GM19193 (cell line): Measurements from ENCODE around the gene FGF14.

ENCODE experiments used
- POLR2A ChIP-seq: IDR thresholded peaks from 4 replicates; pipeline ENCODE4 v1.6.1; 2011; ENCODE audit not compliant: insufficient read depth, insufficient read length; ENCODE audit errors: extremely low read depth

The FGF14 gene

GRCh38 chr13:102386461-102386860 lies 15.4 kb downstream of the FGF14 start:
- TF ChIP-seq POLR2A = no peak

- TF ChIP-seq POLR2A = no peak
Measured at GRCh38 chr13:102380012-102380411, 21.8 kb downstream of the FGF14 start.

GRCh38 chr13:102376318-102376717 lies 25.5 kb downstream of the FGF14 start:
- TF ChIP-seq POLR2A = no peak

GRCh38 chr13:102374726-102375125 lies 27.1 kb downstream of the FGF14 start:
- no peak for TF ChIP-seq POLR2A

- no peak for TF ChIP-seq POLR2A
Measured at GRCh38 chr13:102374233-102374632, 27.6 kb downstream of the FGF14 start.

GRCh38 chr13:102373221-102373620 lies 28.6 kb downstream of the FGF14 start:
- TF ChIP-seq POLR2A = no peak

GRCh38 chr13:102369302-102369701 lies 32.5 kb downstream of the FGF14 start:
- no peak for TF ChIP-seq POLR2A

- no peak for TF ChIP-seq POLR2A
Measured at GRCh38 chr13:102367836-102368235, 34.0 kb downstream of the FGF14 start.

GRCh38 chr13:102361113-102361512 lies 40.7 kb downstream of the FGF14 start:
- no peak for TF ChIP-seq POLR2A

GRCh38 chr13:102359264-102359663 lies 42.6 kb downstream of the FGF14 start:
- no peak for TF ChIP-seq POLR2A

- TF ChIP-seq POLR2A = no peak
Measured at GRCh38 chr13:102355251-102355650, 46.6 kb downstream of the FGF14 start.

- no peak for TF ChIP-seq POLR2A
Measured at GRCh38 chr13:102354011-102354410, 47.8 kb downstream of the FGF14 start.

GRCh38 chr13:102351521-102351920 lies 50.3 kb downstream of the FGF14 start:
- no peak for TF ChIP-seq POLR2A

GRCh38 chr13:102347490-102347889 lies 54.4 kb downstream of the FGF14 start:
- TF ChIP-seq POLR2A = no peak

GRCh38 chr13:102346769-102347168 lies 55.1 kb downstream of the FGF14 start:
- TF ChIP-seq POLR2A = no peak

GRCh38 chr13:102344410-102344809 lies 57.4 kb downstream of the FGF14 start:
- TF ChIP-seq POLR2A = no peak
